HG02852 (cell line): ENCODE measurements around the gene PRKN.

Source experiments
- ATAC-seq: cut with Tn5 transposase; IDR thresholded peaks from one replicate; pipeline ENCODE4 v1.9.1; 2021; ENCODE audit warnings: mild to moderate bottlenecking, moderate library complexity; ENCODE audit not compliant: unreplicated experiment

The PRKN gene

GRCh38 chr6:161389756-161390155 is 1337.8 kb downstream of the PRKN start:
- ATAC-seq = no peak

GRCh38 chr6:161383951-161384350 is 1343.6 kb downstream of the PRKN start:
- no peak for ATAC-seq

GRCh38 chr6:161379834-161380582 is 1347.6 kb downstream of the PRKN start:
- ATAC-seq = no peak

- ATAC-seq = no peak
Observed at GRCh38 chr6:161378115-161378514, 1349.5 kb downstream of the PRKN start.

GRCh38 chr6:161377116-161377515 is 1350.5 kb downstream of the PRKN start:
- ATAC-seq = no peak

GRCh38 chr6:161376367-161376766 is 1351.2 kb downstream of the PRKN start:
- no peak for ATAC-seq

- no peak for ATAC-seq
Observed at GRCh38 chr6:161374971-161375873, 1352.3 kb downstream of the PRKN start.

- no peak for ATAC-seq
Observed at GRCh38 chr6:161373905-161374451, 1353.6 kb downstream of the PRKN start.

- no peak for ATAC-seq
Observed at GRCh38 chr6:161372422-161372793, 1355.2 kb downstream of the PRKN start.

GRCh38 chr6:161370880-161371279 is 1356.7 kb downstream of the PRKN start:
- peak; percentile 82 for ATAC-seq

- ATAC-seq = no peak
Observed at GRCh38 chr6:161369339-161369738, 1358.2 kb downstream of the PRKN start.

GRCh38 chr6:161368514-161368913 is 1359.1 kb downstream of the PRKN start:
- ATAC-seq = no peak

- ATAC-seq = no peak
Observed at GRCh38 chr6:161367472-161367871, 1360.1 kb downstream of the PRKN start.

GRCh38 chr6:161366301-161366923 is 1361.2 kb downstream of the PRKN start:
- ATAC-seq = no peak

- ATAC-seq = no peak
Observed at GRCh38 chr6:161365633-161366032, 1361.9 kb downstream of the PRKN start.

GRCh38 chr6:161363286-161363685 is 1364.3 kb downstream of the PRKN start:
- no peak for ATAC-seq

GRCh38 chr6:161362266-161362665 is 1365.3 kb downstream of the PRKN start:
- no peak for ATAC-seq

- no peak for ATAC-seq
Observed at GRCh38 chr6:161361529-161361928, 1366.0 kb downstream of the PRKN start.

GRCh38 chr6:161360520-161360919 is 1367.0 kb downstream of the PRKN start:
- no peak for ATAC-seq

GRCh38 chr6:161359618-161359945 is 1368.0 kb downstream of the PRKN start:
- ATAC-seq = no peak

GRCh38 chr6:161356167-161356854 is 1371.3 kb downstream of the PRKN start:
- no peak for ATAC-seq
